ENCODE measurements around the gene MICU1. TPM values are rescaled to one million over a fixed set of nuclear protein-coding genes. Genes with fewer than 3 reads are reported as not detected.

Gene MICU1
- total RNA-seq, 1 donor from 2014 or later, result 79.8 TPM

GRCh38 chr10:72567421-72567820 is 58.5 kb downstream of the MICU1 start:
- Histone ChIP-seq H3K4me3 (no peak overlapping the region), H3K27me3 (no peaks in the 10 kb centered on the region), H2AFZ (replicated peaks) (no peak overlapping the region), H3K9me3 (ENCODE audit: low read depth) (no peaks in the 10 kb centered on the region), H3K4me2 (no peak overlapping the region), H4K20me1 (ENCODE audit: low read depth) (peaks cover 3% of the 10 kb centered on the region), H3F3A (ENCODE audit: low read depth) (peaks cover 5% of the 10 kb centered on the region), H3K27ac (no peak overlapping the region), H3K36me3 (no peaks in the 10 kb centered on the region), H3K4me1 (no peaks in the 10 kb centered on the region), H3K79me2 (ENCODE audit: low read depth) (peaks cover 8% of the 10 kb centered on the region), H3K9ac (no peak overlapping the region)
- no peak for DNase-seq (ENCODE audit: low spot score)
- TF ChIP-seq EZH2 (IDR thresholded peaks at IDR 0.05) (no peak), EZH2phosphoT487 (IDR thresholded peaks at IDR 0.05) (no peak)
- TF ChIP-seq, protein P1, sequence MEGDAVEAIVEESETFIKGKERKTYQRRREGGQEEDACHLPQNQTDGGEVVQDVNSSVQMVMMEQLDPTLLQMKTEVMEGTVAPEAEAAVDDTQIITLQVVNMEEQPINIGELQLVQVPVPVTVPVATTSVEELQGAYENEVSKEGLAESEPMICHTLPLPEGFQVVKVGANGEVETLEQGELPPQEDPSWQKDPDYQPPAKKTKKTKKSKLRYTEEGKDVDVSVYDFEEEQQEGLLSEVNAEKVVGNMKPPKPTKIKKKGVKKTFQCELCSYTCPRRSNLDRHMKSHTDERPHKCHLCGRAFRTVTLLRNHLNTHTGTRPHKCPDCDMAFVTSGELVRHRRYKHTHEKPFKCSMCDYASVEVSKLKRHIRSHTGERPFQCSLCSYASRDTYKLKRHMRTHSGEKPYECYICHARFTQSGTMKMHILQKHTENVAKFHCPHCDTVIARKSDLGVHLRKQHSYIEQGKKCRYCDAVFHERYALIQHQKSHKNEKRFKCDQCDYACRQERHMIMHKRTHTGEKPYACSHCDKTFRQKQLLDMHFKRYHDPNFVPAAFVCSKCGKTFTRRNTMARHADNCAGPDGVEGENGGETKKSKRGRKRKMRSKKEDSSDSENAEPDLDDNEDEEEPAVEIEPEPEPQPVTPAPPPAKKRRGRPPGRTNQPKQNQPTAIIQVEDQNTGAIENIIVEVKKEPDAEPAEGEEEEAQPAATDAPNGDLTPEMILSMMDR (IDR thresholded peaks at IDR 0.05), result no peak
- no peaks in the 10 kb centered on the region for H3K9me3 Mint-ChIP-seq
- peaks cover 2% of the 10 kb centered on the region for H3K27me3 Mint-ChIP-seq (ENCODE audit: insufficient read depth, low read depth)
- no peaks in the 10 kb centered on the region for H3K4me1 Mint-ChIP-seq
- no peak overlapping the region for H3K4me3 Mint-ChIP-seq
- H3K36me3 Mint-ChIP-seq, result peaks cover 17% of the 10 kb centered on the region
- H3K27ac Mint-ChIP-seq, result no peak overlapping the region

DNA sequence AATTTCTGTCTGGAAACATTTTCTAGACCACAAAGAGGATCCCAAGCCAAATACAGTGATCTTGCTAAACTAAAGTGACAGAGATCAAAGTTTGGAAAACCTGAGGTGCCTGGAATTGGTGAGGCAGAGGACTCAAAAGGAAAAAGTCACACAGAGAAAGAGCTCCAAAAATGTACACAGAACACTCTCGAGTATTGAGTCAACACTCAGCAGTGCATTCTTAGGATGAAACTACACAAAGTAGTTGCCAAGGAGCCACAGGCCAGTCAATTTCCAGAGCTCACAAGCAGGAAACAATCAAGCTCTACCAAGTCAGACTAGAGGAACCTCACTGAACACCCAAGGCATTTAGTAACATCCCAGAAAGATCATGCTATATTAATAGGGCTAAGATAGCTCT is 61.3 kb downstream of the MICU1 start:
- DNase-seq (ENCODE audit: low spot score), result no peak
- H3F3A ChIP-seq (ENCODE audit: low read depth), result peaks cover 5% of the 10 kb centered on the region
- TF ChIP-seq, protein P1 (IDR thresholded peaks at IDR 0.05), result no peak
- TF ChIP-seq EZH2 (IDR thresholded peaks at IDR 0.05) (no peak), EZH2phosphoT487 (IDR thresholded peaks at IDR 0.05) (no peak)
- H3K4me2 ChIP-seq, result no peak overlapping the region
- H3K79me2 ChIP-seq (ENCODE audit: low read depth), result no peaks in the 10 kb centered on the region
- peaks cover 7% of the 10 kb centered on the region for H3K36me3 ChIP-seq
- peaks cover 6% of the 10 kb centered on the region for H3K9me3 ChIP-seq (ENCODE audit: low read depth)
- peaks cover 5% of the 10 kb centered on the region for H3K9me3 Mint-ChIP-seq
- H3K4me3 ChIP-seq, result no peak overlapping the region
- no peaks in the 10 kb centered on the region for H3K27me3 ChIP-seq
- peaks cover 3% of the 10 kb centered on the region for H4K20me1 ChIP-seq (ENCODE audit: low read depth)
- peaks cover 36% of the 10 kb centered on the region for H3K36me3 Mint-ChIP-seq
- no peaks in the 10 kb centered on the region for H3K4me1 Mint-ChIP-seq
- H3K9ac ChIP-seq, result no peak overlapping the region
- no peak overlapping the region for H3K27ac Mint-ChIP-seq
- no peaks in the 10 kb centered on the region for H3K4me1 ChIP-seq
- H3K4me3 Mint-ChIP-seq, result no peak overlapping the region
- no peak overlapping the region for H2AFZ ChIP-seq (replicated peaks)
- no peak overlapping the region for H3K27ac ChIP-seq
- H3K27me3 Mint-ChIP-seq (ENCODE audit: insufficient read depth, low read depth), result peaks cover 2% of the 10 kb centered on the region

DNA sequence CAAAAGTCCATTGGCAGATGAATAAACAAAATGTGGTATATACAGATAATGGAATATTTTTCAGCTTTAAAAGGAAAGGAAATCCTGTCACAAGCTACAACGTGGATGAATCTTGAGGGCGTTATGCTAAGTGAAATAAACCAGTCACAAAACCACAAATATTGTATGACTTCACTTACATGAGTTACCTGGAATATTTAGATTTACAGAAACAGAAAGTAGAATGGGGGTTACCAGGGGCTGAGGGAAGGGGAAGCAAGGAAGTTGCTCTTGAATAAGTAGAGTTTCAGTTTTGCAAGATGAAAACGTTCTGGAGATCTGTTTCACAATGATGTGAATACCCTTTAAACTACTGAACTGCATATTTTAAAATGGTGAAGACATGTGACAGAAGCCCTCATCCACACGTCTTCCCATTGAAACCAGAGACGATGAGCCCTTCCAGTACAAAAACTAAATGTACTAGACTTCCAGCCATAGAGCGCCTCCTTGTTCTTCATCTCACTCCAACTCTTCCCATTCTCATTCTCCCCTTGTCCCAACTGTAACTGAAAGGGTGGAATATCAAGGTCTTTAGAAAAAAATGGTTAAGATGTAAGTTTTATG is 62.4 kb downstream of the MICU1 start:
- Histone ChIP-seq H3F3A (ENCODE audit: low read depth) (peaks cover 5% of the 10 kb centered on the region), H3K4me1 (no peaks in the 10 kb centered on the region), H3K9ac (no peak overlapping the region), H3K4me2 (no peak overlapping the region), H3K4me3 (no peak overlapping the region), H2AFZ (replicated peaks) (no peak overlapping the region), H3K9me3 (ENCODE audit: low read depth) (peaks cover 6% of the 10 kb centered on the region), H3K27me3 (no peaks in the 10 kb centered on the region), H4K20me1 (ENCODE audit: low read depth) (peaks cover 3% of the 10 kb centered on the region), H3K36me3 (peaks cover 10% of the 10 kb centered on the region), H3K27ac (no peak overlapping the region), H3K79me2 (ENCODE audit: low read depth) (no peaks in the 10 kb centered on the region)
- H3K36me3 Mint-ChIP-seq, result peaks cover 38% of the 10 kb centered on the region
- H3K27me3 Mint-ChIP-seq (ENCODE audit: insufficient read depth, low read depth), result peaks cover 2% of the 10 kb centered on the region
- no peak overlapping the region for H3K4me3 Mint-ChIP-seq
- DNase-seq (ENCODE audit: low spot score), result no peak
- no peak for TF ChIP-seq EZH2 (IDR thresholded peaks at IDR 0.05)
- no peak for TF ChIP-seq EZH2phosphoT487 (IDR thresholded peaks at IDR 0.05)
- TF ChIP-seq, protein P1 (IDR thresholded peaks at IDR 0.05), result no peak
- no peaks in the 10 kb centered on the region for H3K4me1 Mint-ChIP-seq
- H3K27ac Mint-ChIP-seq, result no peak overlapping the region
- H3K9me3 Mint-ChIP-seq, result peaks cover 7% of the 10 kb centered on the region

All from neural progenitor cell (in vitro differentiated cells).